Cardiac muscle cell (in vitro differentiated cells and primary cell): ENCODE results near the gene RTN3. TPM values are rescaled to one million over a fixed set of nuclear protein-coding genes. Genes with fewer than 3 reads are reported as not detected.
A peak's percentile ranks its signal among the peaks of the same experiment; 100 is the strongest.

ENCODE experiments used
- DNase-seq, 2 donors: peaks; one replicate each; pipeline versions ENCODE4 v3.0.0 to v3.0.0-alpha.2; 2010 to 2017; ENCODE audit warnings: low read depth in 1 of 2, low spot score in 1 of 2
- H3K27ac ChIP-seq: fragments of 200-600 bp; sonication (generic); 2 replicates; pipeline ENCODE4 v1.5.1; 2016
- H3K27me3 ChIP-seq: fragments of 200-600 bp; sonication (generic); 2 replicates; pipeline ENCODE4 v1.6.0; 2016; ENCODE audit warnings: control low read depth
- H3K36me3 ChIP-seq: fragments of 200-600 bp; sonication (generic); 2 replicates; pipeline ENCODE4 v1.5.1; 2016; ENCODE audit warnings: control low read depth
- H3K4me1 ChIP-seq: fragments of 200-600 bp; sonication (generic); 2 replicates; pipeline ENCODE4 v1.8.1; 2017; ENCODE audit warnings: low read depth, mild to moderate bottlenecking, mixed run types
- H3K4me3 ChIP-seq: fragments of 200-600 bp; sonication (generic); 2 replicates; pipeline ENCODE4 v1.5.1; 2016; ENCODE audit warnings: mild to moderate bottlenecking
- H3K9me3 ChIP-seq: fragments of 200-600 bp; sonication (generic); 2 replicates; pipeline ENCODE4 v1.5.1; 2017; ENCODE audit warnings: low read depth, mild to moderate bottlenecking, control low read depth
- CTCF ChIP-seq: IDR thresholded peaks from 2 replicates; pipeline ENCODE4 v1.5.1; 2012; ENCODE audit warnings: low read depth, mild to moderate bottlenecking, low read length
- polyA plus RNA-seq: library from polyadenylated mRNA; unstranded; fragments of >200 nt; fragmentation: Nextera tagmentation; extraction: Ambion mirVana; gene quantifications from 2 replicates; pipeline ENCODE4 v1.2.1, GENCODE V29; 2016
- total RNA-seq: library from RNA; depleted of rRNA; stranded (reverse); fragments of >200 nt; gene quantifications from 2 replicates; pipeline ENCODE4 v1.2.3, GENCODE V29; 2016

RTN3 gene
- total and polyA plus RNA-seq, 2 experiments from 2014 or later: 99.7 to 116 TPM

GRCh38 chr11:63686926-63687325 is 5.6 kb downstream of the RTN3 start:
- TF ChIP-seq CTCF: no peak
- DNase-seq: peak in 1 of 2 donors; percentile 38
- no peaks in the 10 kb centered on the region for H3K36me3 ChIP-seq
- H3K9me3 ChIP-seq: no peaks in the 10 kb centered on the region
- H3K4me1 ChIP-seq: peaks cover 6% of the 10 kb centered on the region
- H3K27ac ChIP-seq: no peak overlapping the region
- H3K4me3 ChIP-seq: no peak overlapping the region
- H3K27me3 ChIP-seq: no peaks in the 10 kb centered on the region

GRCh38 chr11:63687845-63688244 is 6.5 kb downstream of the RTN3 start:
- no peaks in the 10 kb centered on the region for H3K36me3 ChIP-seq
- H3K4me3 ChIP-seq: no peak overlapping the region
- peaks cover 4% of the 10 kb centered on the region for H3K4me1 ChIP-seq
- TF ChIP-seq CTCF: no peak
- no peaks in the 10 kb centered on the region for H3K9me3 ChIP-seq
- no peak overlapping the region for H3K27ac ChIP-seq
- DNase-seq: no peak
- H3K27me3 ChIP-seq: no peaks in the 10 kb centered on the region

- no peak for DNase-seq
- no peaks in the 10 kb centered on the region for H3K27me3 ChIP-seq
- no peak overlapping the region for H3K4me3 ChIP-seq
- no peak overlapping the region for H3K27ac ChIP-seq
- no peaks in the 10 kb centered on the region for H3K9me3 ChIP-seq
- H3K36me3 ChIP-seq: no peaks in the 10 kb centered on the region
- no peak for TF ChIP-seq CTCF
- H3K4me1 ChIP-seq: peaks cover 8% of the 10 kb centered on the region
These were observed 13.3 kb downstream of the RTN3 start for GRCh38 chr11:63694596-63694995.

GRCh38 chr11:63698976-63699733 is 17.9 kb downstream of the RTN3 start:
- Histone ChIP-seq H3K27ac (peak overlapping the region; percentile 74), H3K4me3 (no peak overlapping the region), H3K36me3 (no peaks in the 10 kb centered on the region), H3K4me1 (peaks cover 12% of the 10 kb centered on the region), H3K27me3 (no peaks in the 10 kb centered on the region), H3K9me3 (no peaks in the 10 kb centered on the region)
- TF ChIP-seq CTCF: no peak
- DNase-seq: peak in 1 of 2 donors; percentile 32

- H3K27me3 ChIP-seq: no peaks in the 10 kb centered on the region
- no peak overlapping the region for H3K4me3 ChIP-seq
- no peaks in the 10 kb centered on the region for H3K9me3 ChIP-seq
- DNase-seq: no peak
- H3K27ac ChIP-seq: peak overlapping the region; percentile 74
- H3K4me1 ChIP-seq: peaks cover 12% of the 10 kb centered on the region
- TF ChIP-seq CTCF: no peak
- no peaks in the 10 kb centered on the region for H3K36me3 ChIP-seq
These were observed 18.6 kb downstream of the RTN3 start for GRCh38 chr11:63699896-63700295.
